Measurements from ENCODE around the gene UNC79.

GRCh38 chr14:93431036-93431670, 414 bp downstream of the UNC79 start:
- TF ChIP-seq, protein P1, sequence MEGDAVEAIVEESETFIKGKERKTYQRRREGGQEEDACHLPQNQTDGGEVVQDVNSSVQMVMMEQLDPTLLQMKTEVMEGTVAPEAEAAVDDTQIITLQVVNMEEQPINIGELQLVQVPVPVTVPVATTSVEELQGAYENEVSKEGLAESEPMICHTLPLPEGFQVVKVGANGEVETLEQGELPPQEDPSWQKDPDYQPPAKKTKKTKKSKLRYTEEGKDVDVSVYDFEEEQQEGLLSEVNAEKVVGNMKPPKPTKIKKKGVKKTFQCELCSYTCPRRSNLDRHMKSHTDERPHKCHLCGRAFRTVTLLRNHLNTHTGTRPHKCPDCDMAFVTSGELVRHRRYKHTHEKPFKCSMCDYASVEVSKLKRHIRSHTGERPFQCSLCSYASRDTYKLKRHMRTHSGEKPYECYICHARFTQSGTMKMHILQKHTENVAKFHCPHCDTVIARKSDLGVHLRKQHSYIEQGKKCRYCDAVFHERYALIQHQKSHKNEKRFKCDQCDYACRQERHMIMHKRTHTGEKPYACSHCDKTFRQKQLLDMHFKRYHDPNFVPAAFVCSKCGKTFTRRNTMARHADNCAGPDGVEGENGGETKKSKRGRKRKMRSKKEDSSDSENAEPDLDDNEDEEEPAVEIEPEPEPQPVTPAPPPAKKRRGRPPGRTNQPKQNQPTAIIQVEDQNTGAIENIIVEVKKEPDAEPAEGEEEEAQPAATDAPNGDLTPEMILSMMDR (IDR thresholded peaks at IDR 0.05; ENCODE audit: extremely low read depth in 1 of 2, insufficient read depth in 1 of 2, low read depth in 1 of 2, low read length in 2 of 2) = no peak
- TF ChIP-seq JUN (IDR thresholded peaks at IDR 0.05; ENCODE audit: borderline replicate concordance, insufficient read depth, insufficient read length, low read depth) (no peak), POLR2A (IDR thresholded peaks at IDR 0.05; ENCODE audit: low read depth, low read length) (no peak), POLR2AphosphoS5 (IDR thresholded peaks at IDR 0.05; ENCODE audit: insufficient read depth, low read depth, low read length) (no peak), EZH2 (IDR thresholded peaks at IDR 0.05; ENCODE audit: borderline replicate concordance, low read depth, low read length, severe bottlenecking) (no peak), MYC (IDR thresholded peaks at IDR 0.05; ENCODE audit: low read depth, low read length) (no peak)
- TF ChIP-seq, protein P2, sequence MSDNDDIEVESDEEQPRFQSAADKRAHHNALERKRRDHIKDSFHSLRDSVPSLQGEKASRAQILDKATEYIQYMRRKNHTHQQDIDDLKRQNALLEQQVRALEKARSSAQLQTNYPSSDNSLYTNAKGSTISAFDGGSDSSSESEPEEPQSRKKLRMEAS (IDR thresholded peaks at IDR 0.05; ENCODE audit: insufficient read depth, insufficient read length) = no peak

Data from endothelial cell of umbilical vein (primary cell).